ENCODE results near the gene FHL1. TPM values are rescaled to one million over a fixed set of nuclear protein-coding genes. Genes with fewer than 3 reads are reported as not detected.

FHL1 gene
- total RNA-seq, 3 donors from 2014 or later: 36.8 to 472 (median 53.2) TPM

DNA sequence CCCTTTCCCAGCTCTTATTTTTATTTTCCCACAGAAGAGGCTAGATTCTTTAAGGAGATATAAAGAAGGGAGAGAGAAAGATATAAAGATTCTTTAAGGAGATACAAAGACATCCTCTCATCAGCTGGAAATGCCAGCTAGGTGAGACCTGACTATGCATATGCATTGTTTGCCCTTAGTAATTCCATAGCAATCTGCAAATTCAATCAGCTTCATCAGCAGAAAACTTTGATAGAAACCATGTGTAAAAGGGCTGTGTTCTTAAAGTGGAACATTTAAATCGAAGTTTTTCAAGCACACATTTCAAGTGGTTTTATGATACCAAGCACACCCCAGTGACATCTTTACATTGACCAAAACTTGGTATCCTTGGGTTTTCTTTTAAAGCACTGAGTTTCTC lies 24.1 kb downstream of the FHL1 start:
- Histone ChIP-seq H3K4me3 (no peak overlapping the region), H3K36me3 (ENCODE audit: low read depth) (no peaks in the 10 kb centered on the region), H3K4me1 (ENCODE audit: low read depth) (no peaks in the 10 kb centered on the region), H3K9me3 (no peaks in the 10 kb centered on the region)
- intact Hi-C loops (cut with DNase I, micrococcal nuclease): no loop called here
- ATAC-seq (no peak), DNase-seq (no peak)
- TF ChIP-seq CTCF (IDR thresholded peaks at IDR 0.05): no peak

DNA sequence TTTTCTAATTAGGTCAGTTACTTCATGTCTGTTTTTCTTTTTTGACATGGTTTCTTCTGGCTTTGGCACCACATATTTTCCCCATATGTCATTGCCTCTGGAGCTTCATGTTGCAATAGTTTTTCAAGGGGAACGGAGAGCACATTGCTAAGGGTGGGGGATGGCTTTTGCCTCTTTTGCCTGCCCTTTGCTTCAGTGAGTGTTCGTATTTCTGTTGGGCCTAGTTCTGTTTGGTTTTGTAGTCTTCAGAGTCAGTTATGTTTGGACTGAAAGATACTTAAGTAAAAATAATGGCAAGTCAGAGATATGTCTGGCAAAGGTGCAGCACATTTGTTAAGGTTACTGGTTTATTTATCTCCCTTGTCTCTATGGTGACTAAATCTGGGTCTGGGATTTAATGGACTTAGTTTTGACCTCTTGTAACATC lies 29.1 kb downstream of the FHL1 start:
- no peak for TF ChIP-seq CTCF (IDR thresholded peaks at IDR 0.05)
- ATAC-seq (peak; percentile 55), DNase-seq (no peak)
- H3K4me1 ChIP-seq (ENCODE audit: low read depth): no peaks in the 10 kb centered on the region
- no peak overlapping the region for H3K4me3 ChIP-seq
- H3K9me3 ChIP-seq: no peaks in the 10 kb centered on the region
- H3K36me3 ChIP-seq (ENCODE audit: low read depth): no peaks in the 10 kb centered on the region
- intact Hi-C loops (cut with DNase I, micrococcal nuclease): no loop called here

GRCh38 chrX:136179133-136179532 lies 31.8 kb downstream of the FHL1 start:
- no peak for ATAC-seq
- intact Hi-C loops (cut with DNase I, micrococcal nuclease): no loop called here
- no peak for DNase-seq
- H3K4me3 ChIP-seq: no peak overlapping the region
- H3K36me3 ChIP-seq (ENCODE audit: low read depth): no peaks in the 10 kb centered on the region
- no peaks in the 10 kb centered on the region for H3K4me1 ChIP-seq (ENCODE audit: low read depth)
- no peaks in the 10 kb centered on the region for H3K9me3 ChIP-seq
- no peak for TF ChIP-seq CTCF (IDR thresholded peaks at IDR 0.05)

- Histone ChIP-seq H3K9me3 (no peaks in the 10 kb centered on the region), H3K36me3 (ENCODE audit: low read depth) (no peaks in the 10 kb centered on the region), H3K4me1 (ENCODE audit: low read depth) (no peaks in the 10 kb centered on the region), H3K4me3 (no peak overlapping the region)
- DNase-seq: no peak
- no peak for ATAC-seq
- TF ChIP-seq CTCF (IDR thresholded peaks at IDR 0.05): no peak
- intact Hi-C loops (cut with DNase I, micrococcal nuclease): no loop called here
Measured at GRCh38 chrX:136182414-136182813, 35.1 kb downstream of the FHL1 start.

GRCh38 chrX:136183172-136183571 lies 35.8 kb downstream of the FHL1 start:
- Histone ChIP-seq H3K9me3 (no peaks in the 10 kb centered on the region), H3K4me3 (no peak overlapping the region), H3K4me1 (ENCODE audit: low read depth) (no peaks in the 10 kb centered on the region), H3K36me3 (ENCODE audit: low read depth) (no peaks in the 10 kb centered on the region)
- DNase-seq (no peak), ATAC-seq (peak; percentile 62)
- no peak for TF ChIP-seq CTCF (IDR thresholded peaks at IDR 0.05)
- intact Hi-C loops (cut with DNase I, micrococcal nuclease): no loop called here

- ATAC-seq (no peak), DNase-seq (no peak)
- no peaks in the 10 kb centered on the region for H3K4me1 ChIP-seq (ENCODE audit: low read depth)
Measured at GRCh38 chrX:136183917-136184316, 36.6 kb downstream of the FHL1 start.

More at GRCh38 chrX:136183917-136184316, 36.6 kb downstream of the FHL1 start:
- no peaks in the 10 kb centered on the region for H3K9me3 ChIP-seq
- no peaks in the 10 kb centered on the region for H3K36me3 ChIP-seq (ENCODE audit: low read depth)
- H3K4me3 ChIP-seq: no peak overlapping the region
- intact Hi-C loops (cut with DNase I, micrococcal nuclease): no loop called here
- TF ChIP-seq CTCF (IDR thresholded peaks at IDR 0.05): no peak
